Measurements from ENCODE around the gene STARD3.

DNA sequence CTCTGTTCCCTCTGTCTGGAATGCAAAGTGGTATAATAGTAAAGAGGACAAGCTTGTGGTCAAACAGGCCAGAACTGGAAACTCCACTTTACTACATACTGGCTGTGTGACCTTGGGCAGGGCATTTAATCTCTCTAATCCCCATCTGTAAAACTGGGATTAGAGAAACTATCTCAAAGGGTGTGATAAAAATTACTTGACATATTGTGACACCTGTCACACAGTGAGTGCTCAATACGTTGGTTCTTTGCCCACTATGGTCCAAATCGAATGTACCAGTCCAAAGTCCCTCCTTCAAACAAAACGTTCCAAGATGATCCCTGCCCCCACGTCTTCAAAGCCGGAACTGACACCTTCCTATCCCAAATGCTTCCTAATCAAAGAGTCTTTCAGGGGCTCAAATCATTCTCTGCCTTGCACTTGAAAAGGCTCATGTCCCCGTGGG lies 50.2 kb downstream of the STARD3 start:
- TF ChIP-seq CTCF (IDR thresholded peaks at IDR 0.05) (no peak), POLR2A (IDR thresholded peaks at IDR 0.05) (no peak)

All from right lobe of liver (tissue), 4 donors.